ENCODE measurements around the gene ESYT1.
"Not testable (repeated sequence)": the region's sequence is repeated elsewhere in the genome, so short reads cannot be mapped to it uniquely, and the experiment has no call there.

Gene ESYT1

GRCh38 chr12:56129206-56129941 is 1.3 kb downstream of the ESYT1 start:
- DNase-seq = peak; percentile 82

- DNase-seq = no peak
These were observed 2.0 kb downstream of the ESYT1 start for GRCh38 chr12:56129942-56130495.

GRCh38 chr12:56130876-56131275 is 2.8 kb downstream of the ESYT1 start:
- DNase-seq = no peak

- no peak for DNase-seq
These were observed 6.8 kb downstream of the ESYT1 start for GRCh38 chr12:56134897-56135296.

GRCh38 chr12:56137853-56138571 is 9.9 kb downstream of the ESYT1 start:
- DNase-seq = no peak

- no peak for DNase-seq
These were observed 14.1 kb downstream of the ESYT1 start for GRCh38 chr12:56141946-56142784.

GRCh38 chr12:56143217-56143616 is 15.2 kb downstream of the ESYT1 start:
- DNase-seq = peak; percentile 58

- DNase-seq = no peak
These were observed 15.8 kb downstream of the ESYT1 start for GRCh38 chr12:56143870-56144269.

- DNase-seq = no peak
These were observed 17.1 kb downstream of the ESYT1 start for GRCh38 chr12:56145217-56145616.

- DNase-seq = no peak
These were observed 18.7 kb downstream of the ESYT1 start for GRCh38 chr12:56146492-56147460.

GRCh38 chr12:56150563-56150962 is 22.5 kb downstream of the ESYT1 start:
- DNase-seq = no peak

- peak; percentile 77 for DNase-seq
These were observed 23.6 kb downstream of the ESYT1 start for GRCh38 chr12:56151672-56152131.

- DNase-seq = peak; percentile 96
These were observed 24.2 kb downstream of the ESYT1 start, which contains the start of gene MYL6B for GRCh38 chr12:56152132-56152755. Gene MYL6B, plus strand, starts transcription at chr12:56152587. Its CDS starts 1,332 bp downstream, at chr12:56153919.

GRCh38 chr12:56152756-56153677 is 24.9 kb downstream of the ESYT1 start:
- no peak for DNase-seq

- no peak for DNase-seq
These were observed 25.6 kb downstream of the ESYT1 start for GRCh38 chr12:56153678-56154065.

- DNase-seq = no peak
These were observed 26.2 kb downstream of the ESYT1 start for GRCh38 chr12:56154246-56154771.

GRCh38 chr12:56154818-56155217 is 26.8 kb downstream of the ESYT1 start:
- no peak for DNase-seq

- no peak for DNase-seq
These were observed 27.3 kb downstream of the ESYT1 start for GRCh38 chr12:56155256-56155845.

- not testable (repeated sequence) for DNase-seq
These were observed 28.6 kb downstream of the ESYT1 start for GRCh38 chr12:56156464-56157200.
